ENCODE data around the gene FARP2. TPM values are rescaled to one million over a fixed set of nuclear protein-coding genes. Genes with fewer than 3 reads are reported as not detected.

The FARP2 gene
- total RNA-seq, 1 donor from 2014 or later, result 63.6 TPM

GRCh38 chr2:241425368-241425767, 69.3 kb downstream of the FARP2 start:
- DNase-seq (ENCODE audit: low spot score, unreplicated experiment), result no peak
- H3K27me3 Mint-ChIP-seq, result no peaks in the 10 kb centered on the region
- no peak overlapping the region for H3K4me3 Mint-ChIP-seq (ENCODE audit: low read depth)
- peaks cover 24% of the 10 kb centered on the region for H3K9me3 Mint-ChIP-seq (ENCODE audit: low read depth)
- H3K27ac Mint-ChIP-seq, result no peak overlapping the region
- H3K4me1 Mint-ChIP-seq (ENCODE audit: low read depth), result no peaks in the 10 kb centered on the region
- H3K36me3 Mint-ChIP-seq (ENCODE audit: insufficient read depth), result peaks cover 53% of the 10 kb centered on the region
- no peak for TF ChIP-seq CTCF (IDR thresholded peaks at IDR 0.05; ENCODE audit: unreplicated experiment)

DNA sequence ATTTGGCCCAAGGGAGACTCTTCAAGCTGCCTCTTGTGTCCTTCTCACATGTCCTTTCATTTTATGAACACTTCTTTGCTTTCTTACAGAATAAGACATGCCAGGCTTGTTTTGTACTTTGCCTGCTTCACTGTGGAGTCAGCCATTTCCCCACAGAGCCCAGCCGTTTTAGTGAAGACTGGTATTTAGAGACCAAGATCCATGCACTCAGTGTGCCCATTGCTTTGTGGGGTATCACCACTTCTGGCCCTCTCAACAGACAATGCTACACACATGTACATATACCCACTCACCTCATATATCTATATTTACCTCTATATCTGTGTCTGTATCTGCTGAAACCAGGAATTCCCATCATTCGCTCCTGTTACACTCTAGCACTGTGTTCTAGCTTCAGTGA, 74.1 kb downstream of the FARP2 start:
- Mint-ChIP-seq H3K9me3 (ENCODE audit: low read depth) (peaks cover 4% of the 10 kb centered on the region), H3K4me3 (ENCODE audit: low read depth) (no peak overlapping the region)
- no peak for DNase-seq (ENCODE audit: low spot score, unreplicated experiment)

DNA sequence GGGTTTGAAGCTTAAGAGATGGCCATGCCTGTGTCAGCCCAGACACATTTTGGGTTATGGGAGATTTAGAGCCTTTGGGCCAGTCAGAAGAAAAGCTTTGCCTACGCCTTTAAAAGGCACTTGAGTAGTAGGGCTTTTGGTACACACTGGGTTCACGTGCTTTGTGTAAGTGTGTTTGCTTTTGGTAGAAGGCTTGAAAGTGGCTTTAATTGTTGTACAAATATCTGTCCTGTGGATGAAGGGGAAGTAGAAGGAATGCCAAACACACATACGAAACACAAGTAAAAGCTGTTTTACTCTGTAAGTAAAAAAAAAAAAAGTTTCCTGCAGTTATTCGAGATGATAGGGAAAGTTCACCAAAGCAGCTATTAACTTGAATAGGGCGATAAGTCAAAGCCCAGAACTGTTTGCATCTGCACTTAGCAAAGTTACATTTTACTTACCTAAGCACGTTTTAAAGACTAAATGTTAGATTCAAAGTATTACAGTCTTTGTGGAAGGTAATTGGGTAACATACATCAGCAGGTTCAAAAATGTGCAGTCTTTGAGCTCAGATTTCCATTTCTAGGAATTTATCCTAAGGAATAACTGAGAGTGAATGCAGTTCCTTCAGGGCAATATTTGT, 76.9 kb downstream of the FARP2 start:
- H3K4me1 Mint-ChIP-seq (ENCODE audit: low read depth), result peaks cover 11% of the 10 kb centered on the region
- DNase-seq (ENCODE audit: low spot score, unreplicated experiment), result no peak
- peaks cover 4% of the 10 kb centered on the region for H3K9me3 Mint-ChIP-seq (ENCODE audit: low read depth)
- H3K27ac Mint-ChIP-seq, result peak overlapping the region; percentile 37
- H3K27me3 Mint-ChIP-seq, result no peaks in the 10 kb centered on the region
- peaks cover 43% of the 10 kb centered on the region for H3K36me3 Mint-ChIP-seq (ENCODE audit: insufficient read depth)
- no peak overlapping the region for H3K4me3 Mint-ChIP-seq (ENCODE audit: low read depth)
- no peak for TF ChIP-seq CTCF (IDR thresholded peaks at IDR 0.05; ENCODE audit: unreplicated experiment)

More for the DNA sequence above, 74.1 kb downstream of the FARP2 start:
- no peak overlapping the region for H3K27ac Mint-ChIP-seq
- peaks cover 41% of the 10 kb centered on the region for H3K36me3 Mint-ChIP-seq (ENCODE audit: insufficient read depth)
- no peaks in the 10 kb centered on the region for H3K27me3 Mint-ChIP-seq
- peaks cover 11% of the 10 kb centered on the region for H3K4me1 Mint-ChIP-seq (ENCODE audit: low read depth)
- TF ChIP-seq CTCF (IDR thresholded peaks at IDR 0.05; ENCODE audit: unreplicated experiment), result no peak

GRCh38 chr2:241437179-241437578, 81.1 kb downstream of the FARP2 start:
- H3K27me3 Mint-ChIP-seq, result no peaks in the 10 kb centered on the region
- peaks cover 9% of the 10 kb centered on the region for H3K4me1 Mint-ChIP-seq (ENCODE audit: low read depth)
- TF ChIP-seq CTCF (IDR thresholded peaks at IDR 0.05; ENCODE audit: unreplicated experiment), result no peak
- H3K9me3 Mint-ChIP-seq (ENCODE audit: low read depth), result no peaks in the 10 kb centered on the region
- H3K36me3 Mint-ChIP-seq (ENCODE audit: insufficient read depth), result peaks cover 23% of the 10 kb centered on the region
- no peak overlapping the region for H3K27ac Mint-ChIP-seq
- no peak overlapping the region for H3K4me3 Mint-ChIP-seq (ENCODE audit: low read depth)
- DNase-seq (ENCODE audit: low spot score, unreplicated experiment), result no peak

GRCh38 chr2:241441492-241441891, 85.4 kb downstream of the FARP2 start:
- no peak overlapping the region for H3K27ac Mint-ChIP-seq
- peaks cover 18% of the 10 kb centered on the region for H3K36me3 Mint-ChIP-seq (ENCODE audit: insufficient read depth)
- no peak for DNase-seq (ENCODE audit: low spot score, unreplicated experiment)
- no peaks in the 10 kb centered on the region for H3K9me3 Mint-ChIP-seq (ENCODE audit: low read depth)
- no peak for TF ChIP-seq CTCF (IDR thresholded peaks at IDR 0.05; ENCODE audit: unreplicated experiment)
- H3K27me3 Mint-ChIP-seq, result no peaks in the 10 kb centered on the region
- H3K4me1 Mint-ChIP-seq (ENCODE audit: low read depth), result no peaks in the 10 kb centered on the region
- H3K4me3 Mint-ChIP-seq (ENCODE audit: low read depth), result no peak overlapping the region
